NCI-H510A (cell line): Measurements from ENCODE around the gene HADHA.
"Not testable (repeated sequence)": the region's sequence is repeated elsewhere in the genome, so short reads cannot be mapped to it uniquely, and the experiment has no call there.

Source experiments
- DNase-seq: peaks from one replicate; lab custom pipeline; 2025; lab: John Stamatoyannopoulos, UW

The HADHA gene

DNA sequence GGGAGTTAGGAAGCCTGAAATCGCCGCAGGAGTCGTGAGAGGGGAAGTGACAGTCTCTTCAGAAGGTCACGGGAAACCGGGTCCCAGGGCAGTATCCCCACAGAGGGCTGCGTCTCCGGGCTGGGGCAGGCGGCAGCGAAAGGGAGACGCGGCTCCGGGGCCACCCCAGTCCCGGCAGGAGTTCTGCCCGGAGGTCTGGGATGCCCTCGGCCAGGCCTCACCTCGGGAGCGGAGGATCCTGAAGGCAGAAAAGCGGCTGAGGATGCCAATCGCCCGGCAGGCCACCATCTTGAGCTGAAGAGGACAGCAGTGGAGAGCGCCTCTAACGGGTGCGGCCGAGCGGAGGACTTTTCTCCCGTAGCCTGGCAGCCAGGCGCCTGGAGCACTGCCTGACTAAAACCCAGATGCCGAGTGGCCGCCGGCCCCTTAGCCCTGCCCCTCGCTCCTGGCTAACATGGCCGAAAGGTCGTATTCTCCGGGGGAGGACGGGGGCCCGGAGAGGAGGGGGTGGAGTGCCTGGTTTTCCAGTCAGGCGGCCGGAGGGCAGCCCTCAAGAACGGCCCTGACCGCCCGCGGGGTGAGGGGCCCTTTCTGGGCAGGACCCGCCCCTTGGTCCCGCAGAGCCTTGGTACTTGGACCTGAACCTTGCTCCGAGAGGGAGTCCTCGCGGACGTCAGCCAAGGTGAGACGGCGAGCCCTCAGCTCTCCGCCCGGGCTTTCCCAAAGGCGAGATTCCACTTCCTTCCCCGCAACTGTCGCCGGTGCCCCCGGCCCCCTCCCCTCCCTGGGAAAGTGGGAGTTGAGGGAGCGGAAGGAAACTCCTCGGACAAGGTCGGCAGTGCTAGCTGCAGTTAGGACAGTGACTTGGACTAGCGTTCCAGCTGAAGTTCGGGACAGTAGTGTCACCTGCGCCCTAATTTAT lies at the start of gene HADHA, which contains the start of gene HADHB:
TSS of gene HADHA (minus strand) at position 324 of the 922 bp plus-strand sequence. CDS start at position 288, 36 bp downstream.
TSS of gene HADHB (plus strand) at position 631 of the 922 bp plus-strand sequence. CDS start 9,316 bp downstream, outside the sequence.
- DNase-seq = peak; percentile 89

DNA sequence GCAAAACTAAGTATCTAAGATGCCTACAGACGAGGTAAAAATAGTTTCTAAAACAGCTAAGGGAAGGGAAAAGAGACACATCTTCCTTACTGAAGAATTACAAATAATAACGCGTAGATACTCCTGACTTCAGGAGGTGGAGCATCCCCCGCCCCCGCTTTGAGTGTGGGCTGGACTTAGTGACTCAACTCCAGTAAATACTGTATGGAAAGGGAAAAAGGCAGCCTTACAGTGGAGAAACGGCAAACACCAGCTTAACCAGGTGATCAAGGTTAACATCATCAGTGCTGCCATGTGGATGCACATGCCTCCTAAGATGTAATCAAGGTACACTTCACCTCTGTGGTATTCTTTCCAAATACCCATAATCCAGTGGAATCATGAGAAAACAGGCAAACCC lies 48.2 kb upstream of the HADHA start:
- no peak for DNase-seq

DNA sequence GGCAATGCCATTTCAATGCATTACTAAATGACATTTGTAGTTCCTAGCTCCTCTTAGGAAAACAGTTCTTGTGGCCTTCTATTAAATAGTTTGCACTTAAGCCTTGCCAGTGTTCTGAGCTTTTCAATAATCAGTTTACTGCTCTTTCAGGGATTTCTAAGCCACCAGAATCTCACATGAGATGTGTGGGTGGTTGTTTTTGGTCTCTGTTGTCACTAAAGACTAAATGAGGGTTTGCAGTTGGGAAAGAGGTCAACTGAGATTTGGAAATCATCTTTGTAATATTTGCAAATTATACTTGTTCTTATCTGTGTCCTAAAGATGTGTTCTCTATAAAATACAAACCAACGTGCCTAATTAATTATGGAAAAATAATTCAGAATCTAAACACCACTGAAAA lies 45.6 kb upstream of the HADHA start:
- DNase-seq = no peak

DNA sequence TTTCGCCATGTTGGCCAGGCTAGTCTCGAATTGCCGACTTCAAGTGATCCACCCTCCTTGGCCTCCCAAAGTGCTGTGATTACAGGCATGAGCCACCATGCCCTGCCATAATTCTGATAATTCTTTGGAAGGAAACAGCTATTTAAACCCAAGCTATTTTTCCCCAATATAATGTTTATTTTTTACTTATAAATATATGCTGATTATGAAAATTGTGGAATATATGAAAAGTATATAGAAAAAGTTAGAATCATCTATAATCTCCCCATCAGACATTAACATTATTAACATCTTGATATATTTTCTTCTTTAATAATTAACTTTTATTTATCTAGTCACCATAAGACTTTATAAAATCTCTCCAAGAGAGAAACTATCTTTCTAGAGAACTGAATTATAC lies 41.5 kb upstream of the HADHA start:
- no peak for DNase-seq

DNA sequence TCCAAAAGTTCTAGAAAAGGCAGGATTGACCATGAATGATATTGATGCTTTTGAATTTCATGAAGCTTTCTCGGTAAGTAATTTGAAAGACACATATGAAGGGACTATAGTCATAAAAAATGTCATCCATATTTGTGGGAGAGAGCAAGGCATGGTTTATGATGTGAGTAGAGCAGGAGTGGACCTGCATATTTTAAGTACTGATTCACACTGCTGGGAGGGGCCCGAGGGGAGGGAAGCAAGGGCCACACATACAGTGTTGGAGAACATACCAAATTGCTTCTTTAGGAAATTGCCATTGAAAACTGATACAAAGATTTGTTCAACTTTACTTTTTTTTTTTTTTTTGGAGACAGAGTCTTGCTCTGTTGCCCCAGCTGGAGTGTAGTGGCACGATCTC lies 39.7 kb upstream of the HADHA start:
- no peak for DNase-seq

DNA sequence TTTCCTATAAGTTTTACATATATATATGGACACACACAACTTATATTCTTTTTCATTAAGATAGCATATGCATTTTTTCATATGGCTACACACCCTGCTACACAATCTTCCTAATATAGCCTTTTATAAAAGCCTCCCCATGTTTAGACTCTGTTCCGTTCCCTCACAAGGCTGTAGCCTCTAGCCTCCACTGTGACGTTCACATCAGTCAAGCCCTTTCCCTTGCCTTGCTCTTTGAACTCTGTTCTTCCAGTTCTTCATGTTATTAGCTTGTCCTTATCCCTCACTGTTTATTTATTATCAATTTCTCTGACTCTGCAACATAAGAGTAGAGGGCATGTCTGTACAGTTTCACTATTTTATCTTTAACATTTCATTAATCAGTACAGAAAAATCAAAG lies 39.2 kb upstream of the HADHA start:
- DNase-seq = no peak

DNA sequence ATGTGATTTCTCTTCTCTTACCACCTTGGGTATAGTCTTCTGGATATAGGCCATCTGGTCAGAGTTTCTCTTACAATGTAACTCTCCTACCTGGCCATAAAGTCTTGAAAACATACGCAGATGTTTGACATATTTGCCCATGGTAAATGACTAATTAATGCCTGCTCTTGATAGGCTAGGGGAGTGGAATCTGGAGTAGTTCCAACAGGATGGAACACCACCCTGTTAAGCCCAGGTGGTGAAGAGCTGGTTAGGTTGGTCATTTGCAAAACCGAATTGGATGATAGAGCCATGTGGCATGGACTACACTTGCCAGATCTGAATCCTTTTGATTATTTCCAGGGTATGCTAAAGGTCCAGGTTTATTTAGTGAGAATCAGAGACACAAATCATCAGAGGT lies 36.8 kb upstream of the HADHA start:
- no peak for DNase-seq

DNA sequence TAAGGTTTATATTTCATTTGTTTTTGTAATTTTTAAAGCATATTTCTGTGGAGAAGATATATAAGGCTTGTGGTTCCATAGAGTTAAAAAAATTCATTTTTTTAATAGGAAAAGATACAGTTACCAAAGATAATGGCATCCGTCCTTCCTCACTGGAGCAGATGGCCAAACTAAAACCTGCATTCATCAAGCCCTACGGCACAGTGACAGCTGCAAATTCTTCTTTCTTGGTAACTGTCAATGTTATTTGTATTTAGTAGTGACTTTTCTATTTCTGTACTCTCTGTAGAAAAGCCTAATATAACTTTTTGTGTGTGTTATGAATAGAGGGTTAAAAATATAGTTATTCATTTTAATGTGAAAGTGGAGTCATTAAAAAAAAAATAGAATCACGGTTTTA lies 35.5 kb upstream of the HADHA start:
- no peak for DNase-seq

DNA sequence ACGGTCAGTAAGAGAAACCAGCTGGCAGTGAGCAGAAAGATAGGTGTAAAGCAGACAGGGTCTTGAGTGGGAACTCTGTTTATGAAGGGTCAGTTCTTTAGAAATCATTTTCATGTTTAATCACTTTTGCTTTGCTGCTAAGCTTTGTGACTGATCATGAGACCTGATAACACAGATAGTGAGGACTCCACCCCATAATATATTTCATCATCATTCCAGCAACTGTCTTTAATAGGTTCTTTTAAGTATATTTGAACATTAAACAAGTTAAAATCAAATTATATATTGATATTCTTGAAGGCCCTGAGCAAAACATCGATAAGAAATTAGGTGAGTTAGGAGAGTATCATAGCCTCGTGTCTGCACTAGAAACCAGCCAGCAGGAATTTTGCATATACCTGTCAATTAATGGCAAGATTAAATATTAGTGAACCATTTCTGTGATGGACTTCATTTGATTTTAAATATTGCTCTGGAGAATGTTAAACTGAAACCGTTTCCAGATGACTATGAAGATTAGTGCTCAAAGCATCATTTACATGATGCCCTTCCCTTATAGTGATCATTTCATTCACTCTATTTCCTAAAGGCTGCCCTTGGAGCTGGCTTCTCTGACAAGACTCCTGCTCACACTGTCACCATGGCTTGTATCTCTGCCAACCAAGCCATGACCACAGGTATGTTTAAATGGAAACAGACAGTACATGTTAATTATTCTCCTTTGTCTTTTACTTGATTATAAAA lies 32.2 kb upstream of the HADHA start:
- DNase-seq = no peak

DNA sequence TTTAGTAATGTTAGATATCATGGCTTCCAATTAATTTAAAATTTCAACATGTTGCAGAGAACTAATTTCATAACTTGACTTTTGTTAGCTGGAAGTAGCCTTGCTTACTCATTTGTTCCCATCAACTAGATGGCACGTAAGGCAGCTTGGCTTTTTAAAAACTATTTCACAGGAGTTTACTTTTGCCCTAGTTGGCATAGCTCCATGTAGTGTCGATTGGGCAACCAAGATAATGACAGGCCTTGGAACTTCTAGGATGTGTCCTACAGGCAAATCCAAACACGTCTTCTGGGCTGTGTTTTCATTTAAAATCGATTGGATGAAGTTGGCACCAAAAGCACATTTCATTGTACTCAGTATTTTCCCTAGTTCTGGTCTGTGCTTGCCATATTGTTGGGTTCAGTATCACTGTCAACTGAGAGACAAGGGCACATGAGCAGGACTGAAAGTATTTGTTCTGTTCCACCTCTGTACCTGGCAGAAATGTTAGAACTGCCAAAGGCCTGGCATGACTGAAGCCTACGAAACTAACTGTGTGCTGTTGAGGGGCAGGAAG lies 29.7 kb upstream of the HADHA start:
- DNase-seq = no peak

DNA sequence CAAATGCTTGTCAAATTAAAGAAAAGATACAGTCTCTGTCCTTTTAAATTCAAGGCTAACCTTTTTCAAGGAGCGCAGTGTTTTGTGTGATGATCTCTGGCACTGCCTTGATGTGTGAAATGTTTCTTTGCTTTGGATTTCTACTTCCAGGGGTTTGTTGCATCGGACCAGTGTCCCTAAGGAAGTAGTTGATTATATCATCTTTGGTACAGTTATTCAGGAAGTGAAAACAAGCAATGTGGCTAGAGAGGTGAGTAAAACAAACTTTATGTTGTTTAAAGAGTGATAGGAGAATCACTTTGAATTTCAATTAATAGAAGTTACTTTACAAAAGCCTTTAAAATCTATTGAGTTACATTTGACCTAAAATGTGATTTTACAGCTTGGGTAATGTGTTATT lies 29.1 kb upstream of the HADHA start:
- no peak for DNase-seq

DNA sequence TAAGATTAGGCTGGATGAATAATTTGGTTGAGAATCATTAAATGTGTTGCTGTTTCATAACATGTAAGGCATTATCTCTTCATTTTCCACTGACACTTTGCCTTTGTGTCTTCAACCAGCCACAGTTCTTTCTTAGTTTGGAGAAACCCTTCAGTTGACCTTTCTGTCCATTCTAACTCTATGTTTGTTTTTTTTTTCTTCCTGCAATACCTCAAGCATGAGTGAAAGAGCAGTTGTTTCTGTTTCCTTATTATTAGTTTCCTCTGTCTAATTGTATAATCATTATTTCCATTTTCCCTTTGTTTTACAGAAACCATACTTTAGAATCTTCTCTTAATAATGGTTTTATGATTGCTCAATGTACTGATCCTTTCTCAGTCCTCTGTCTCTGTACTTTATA lies 25.9 kb upstream of the HADHA start:
- DNase-seq = no peak

DNA sequence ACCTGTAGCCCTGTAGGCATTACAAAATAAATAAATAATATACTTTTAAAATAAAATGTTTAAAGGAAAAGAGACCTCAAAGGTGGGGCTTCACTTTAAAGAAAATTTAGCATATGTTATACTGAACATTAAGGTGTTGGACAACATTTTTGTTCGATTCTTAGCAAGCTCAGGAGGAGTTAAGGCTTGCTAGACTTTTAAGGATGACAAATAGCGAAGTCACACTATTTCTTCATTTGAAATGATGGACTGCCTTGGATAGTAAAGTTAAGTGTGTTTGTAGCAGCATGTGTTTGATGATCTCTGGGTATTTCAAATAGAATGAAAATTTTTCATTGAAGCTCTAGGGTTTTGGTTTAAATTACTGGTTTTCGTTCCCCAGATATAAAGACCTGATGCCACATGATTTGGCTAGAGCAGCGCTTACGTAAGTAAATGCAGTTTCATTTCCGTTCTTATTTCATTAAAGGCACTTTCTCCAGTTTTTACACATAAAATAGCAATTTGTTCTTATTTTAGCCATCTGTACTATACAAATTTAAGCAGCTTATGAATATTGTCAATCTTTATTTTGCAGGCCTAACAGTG lies 25.2 kb upstream of the HADHA start:
- no peak for DNase-seq

DNA sequence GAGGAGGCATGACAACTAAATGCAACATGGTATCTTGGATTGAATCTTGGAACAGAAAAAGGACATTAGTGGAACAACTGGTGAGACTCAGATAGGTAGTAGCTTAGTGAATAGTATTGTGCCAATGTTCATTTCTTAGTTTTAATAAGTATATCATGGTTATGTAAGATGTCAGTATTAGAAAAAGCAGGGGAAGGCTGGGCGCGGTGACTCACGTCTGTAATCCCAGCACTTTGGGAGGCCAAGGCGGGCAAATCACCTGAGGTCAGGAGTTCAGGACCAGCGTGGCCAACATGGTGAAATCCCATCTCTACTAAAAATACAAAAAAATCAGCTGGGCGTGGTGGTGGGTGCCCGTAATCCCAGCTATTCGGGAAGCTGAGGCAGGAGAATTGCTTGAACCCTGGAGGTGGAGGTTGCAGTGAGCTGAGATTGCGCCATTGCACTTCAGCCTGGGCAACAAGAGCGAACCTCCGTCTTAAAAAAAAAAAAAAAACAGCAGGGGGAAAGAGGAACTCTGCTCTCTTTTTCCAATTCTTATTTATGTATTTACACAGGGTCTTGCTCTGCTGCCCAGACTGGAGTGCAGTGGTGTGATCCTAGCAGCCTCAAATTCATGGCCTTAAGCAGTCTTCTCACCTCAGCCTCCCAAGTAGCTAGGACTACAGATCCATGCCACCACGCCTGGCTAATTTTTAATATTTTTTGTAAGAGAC lies 24.4 kb upstream of the HADHA start:
- not testable (repeated sequence) for DNase-seq

DNA sequence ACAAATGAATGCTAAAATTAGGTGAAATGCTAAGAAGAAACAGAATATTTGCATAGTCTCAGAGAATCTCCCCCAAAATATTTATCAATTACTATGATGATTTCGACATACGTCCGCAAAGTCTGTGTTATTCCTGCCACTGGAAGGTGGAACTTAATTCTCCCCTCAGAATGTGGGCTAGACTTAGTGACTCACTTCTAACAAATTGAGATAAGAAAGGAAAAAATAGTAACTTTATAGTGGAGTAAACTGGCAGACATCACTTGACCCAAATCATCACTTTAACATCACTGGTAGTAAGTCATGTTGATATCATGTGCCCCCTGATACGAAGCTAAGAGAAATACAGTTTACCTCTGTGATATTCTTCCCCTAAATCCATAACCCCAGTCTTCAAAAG lies 23.8 kb upstream of the HADHA start:
- DNase-seq = no peak

DNA sequence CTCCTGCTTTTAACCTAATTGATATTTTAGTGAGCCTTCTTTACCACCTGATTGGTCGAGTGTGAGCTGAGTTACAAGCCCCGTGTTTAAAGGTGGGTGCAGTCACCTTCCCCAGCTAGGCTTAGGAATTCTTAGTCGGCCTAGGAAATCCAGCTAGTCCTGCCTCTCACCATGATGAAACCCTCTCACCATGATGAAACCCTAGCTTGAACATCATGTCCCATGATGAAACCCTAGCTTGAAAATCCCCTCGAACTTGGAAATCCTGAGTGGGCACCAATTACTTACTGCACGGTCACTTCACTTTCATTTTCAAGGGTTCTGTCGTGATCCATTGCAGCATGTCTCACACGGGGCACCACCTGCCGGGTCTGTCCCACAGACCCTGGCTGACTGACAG lies 14.4 kb upstream of the HADHA start:
- DNase-seq = not testable (repeated sequence)

DNA sequence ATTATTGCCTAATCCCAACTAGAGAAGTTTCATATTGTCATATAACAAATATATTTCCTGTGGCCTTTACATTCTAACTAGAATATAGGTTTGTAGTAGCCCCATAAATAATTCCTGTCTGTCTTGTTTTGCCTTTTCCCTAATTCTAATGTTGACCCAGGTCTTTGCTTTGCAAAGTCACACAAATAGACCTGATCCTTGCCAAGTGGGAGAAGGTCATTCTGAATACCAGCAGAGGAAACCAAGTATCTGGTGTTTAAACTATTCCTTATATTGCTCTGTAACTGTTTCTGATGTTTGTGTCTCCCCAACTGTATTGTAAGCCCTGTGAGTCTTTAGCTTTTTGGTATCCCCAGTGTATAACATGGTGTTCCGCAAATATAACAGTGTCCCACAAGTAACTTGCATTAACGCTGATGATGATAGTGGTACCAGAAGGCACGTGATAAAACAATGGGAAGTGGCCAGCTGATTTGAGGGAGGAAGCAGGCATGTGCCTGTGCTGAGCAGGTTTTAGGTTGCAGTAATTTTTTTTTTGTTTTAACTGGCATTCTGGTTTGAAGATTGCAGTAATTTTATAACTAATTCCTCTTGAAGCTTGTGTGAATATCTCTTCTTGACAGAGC lies 11.4 kb upstream of the HADHA start:
- no peak for DNase-seq

DNA sequence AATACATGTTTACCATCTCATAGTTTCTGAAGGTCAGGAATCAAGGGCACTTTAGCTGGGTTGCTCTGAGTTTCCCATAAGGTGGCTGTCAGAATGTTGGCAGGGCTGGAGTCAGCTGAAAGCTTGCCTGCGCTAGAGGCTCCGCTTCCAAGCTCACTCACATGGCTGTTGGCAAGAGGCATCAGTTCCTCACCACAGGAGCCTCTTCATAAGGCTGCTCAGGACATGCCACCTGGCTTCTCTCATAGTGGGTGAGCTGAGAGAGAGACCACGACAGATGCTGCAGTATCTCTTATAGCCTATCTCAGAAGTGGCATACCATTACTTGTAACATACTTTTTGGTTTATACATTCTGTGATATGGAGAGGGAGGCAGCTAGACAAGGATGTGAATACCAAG lies 7.5 kb upstream of the HADHA start:
- DNase-seq = no peak

DNA sequence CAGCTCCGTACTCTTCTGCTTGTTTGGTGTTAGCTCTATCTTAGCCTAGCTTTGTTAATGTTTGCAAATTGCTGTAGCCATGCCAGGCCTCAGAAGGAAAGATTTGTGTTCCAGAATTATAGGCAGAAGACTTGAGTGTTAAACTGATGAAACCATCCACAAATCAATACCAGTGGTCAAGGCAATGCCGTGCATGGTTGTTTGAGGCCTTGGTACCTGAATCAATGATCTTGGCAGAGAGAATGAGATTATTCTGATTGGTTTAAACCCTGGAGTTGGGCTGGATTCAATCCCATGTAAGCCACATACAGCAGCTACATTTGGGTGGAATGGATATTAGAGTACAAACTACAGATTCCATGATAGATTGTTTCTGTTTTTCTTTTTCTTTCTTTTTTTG lies 5.2 kb upstream of the HADHA start:
- no peak for DNase-seq

DNA sequence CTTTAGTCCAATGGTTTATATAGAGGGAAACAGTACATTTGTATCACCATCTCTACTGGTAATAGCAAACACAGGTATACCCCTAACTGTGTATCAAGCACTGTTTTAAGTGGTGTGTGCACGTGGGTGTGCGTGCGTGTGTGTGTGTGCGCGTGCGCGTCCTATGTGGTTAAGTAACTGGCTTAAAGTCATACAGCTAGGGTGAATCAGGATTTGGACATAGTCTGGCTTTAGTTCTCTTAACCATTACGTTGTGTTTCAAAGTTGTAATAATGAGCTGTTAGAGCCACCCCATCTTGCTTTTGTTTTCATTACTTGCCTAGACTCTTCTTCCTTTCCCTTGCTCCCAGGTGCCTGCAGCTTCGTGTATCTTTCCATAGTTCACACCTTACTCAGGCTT lies 2.4 kb upstream of the HADHA start:
- no peak for DNase-seq

DNA sequence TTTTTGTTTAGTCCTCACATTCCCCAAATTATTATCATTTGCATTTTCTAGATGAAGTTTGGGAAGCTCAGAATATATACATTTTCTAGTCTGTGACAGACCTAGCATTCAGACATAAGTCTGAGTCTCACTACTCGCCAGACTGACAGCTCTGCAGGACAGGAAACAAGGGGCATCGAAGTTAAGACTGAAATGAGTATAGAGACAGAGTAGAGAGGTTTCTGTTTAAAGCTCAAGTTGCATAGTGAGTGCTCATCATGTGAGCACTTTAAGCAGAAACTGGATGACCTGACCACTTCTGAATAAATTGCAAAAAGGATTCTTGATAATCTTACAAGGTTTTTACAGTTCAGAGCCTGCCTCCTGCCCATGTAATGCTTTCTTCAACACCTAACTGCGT lies 1.4 kb upstream of the HADHA start:
- no peak for DNase-seq
